Kidney glomerular epithelial cell (primary cell): ENCODE measurements around the gene AKAP12.
"Not testable (repeated sequence)": the region's sequence is repeated elsewhere in the genome, so short reads cannot be mapped to it uniquely, and the experiment has no call there.

ENCODE experiments used
- DNase-seq: peaks from one replicate; lab custom pipeline; 2025; lab: John Stamatoyannopoulos, UW

AKAP12 gene

GRCh38 chr6:151310279-151310678 lies 70.5 kb downstream of the AKAP12 start:
- DNase-seq = no peak

GRCh38 chr6:151310852-151311767 lies 71.3 kb downstream of the AKAP12 start:
- no peak for DNase-seq

GRCh38 chr6:151313066-151313491 lies 73.3 kb downstream of the AKAP12 start:
- no peak for DNase-seq

GRCh38 chr6:151315661-151316060 lies 75.9 kb downstream of the AKAP12 start:
- not testable (repeated sequence) for DNase-seq

- peak; percentile 97 for DNase-seq
Measured at GRCh38 chr6:151317103-151317994, 77.6 kb downstream of the AKAP12 start.

GRCh38 chr6:151317995-151318365 lies 78.2 kb downstream of the AKAP12 start:
- DNase-seq = no peak

GRCh38 chr6:151320140-151320539 lies 80.4 kb downstream of the AKAP12 start:
- no peak for DNase-seq

GRCh38 chr6:151321438-151321837 lies 81.7 kb downstream of the AKAP12 start:
- no peak for DNase-seq

GRCh38 chr6:151322570-151322969 lies 82.8 kb downstream of the AKAP12 start:
- no peak for DNase-seq

GRCh38 chr6:151323791-151324487 lies 84.2 kb downstream of the AKAP12 start:
- DNase-seq = peak; percentile 66

- DNase-seq = no peak
Measured at GRCh38 chr6:151324488-151324825, 84.7 kb downstream of the AKAP12 start.

GRCh38 chr6:151325075-151326050 lies 85.6 kb downstream of the AKAP12 start:
- DNase-seq = peak; percentile 54

- DNase-seq = no peak
Measured at GRCh38 chr6:151326116-151326825, 86.5 kb downstream of the AKAP12 start.

- no peak for DNase-seq
Measured at GRCh38 chr6:151327101-151327500, 87.3 kb downstream of the AKAP12 start.

GRCh38 chr6:151330130-151330696 lies 90.4 kb downstream of the AKAP12 start:
- DNase-seq = no peak

GRCh38 chr6:151335930-151336329 lies 96.2 kb downstream of the AKAP12 start:
- DNase-seq = no peak

- no peak for DNase-seq
Measured at GRCh38 chr6:151338651-151339200, 99.0 kb downstream of the AKAP12 start.

GRCh38 chr6:151339369-151339768 lies 99.6 kb downstream of the AKAP12 start:
- DNase-seq = no peak

GRCh38 chr6:151340219-151340978 lies 100.6 kb downstream of the AKAP12 start:
- no peak for DNase-seq
